OCI-LY3 (cell line): ENCODE measurements around the gene BRWD1.

Experiments
- H2AFZ ChIP-seq: fragments of 200-600, 300-600 bp; shearing (Covaris generic); 2 replicates; pipeline ENCODE4 v1.6.0; 2014; ENCODE audit warnings: antibody characterized with exemption, low read depth, low read length
- H3K27ac ChIP-seq: fragments of 200-600, 300-600 bp; sonication (generic); 2 replicates; pipeline ENCODE4 v1.5.1; 2014; ENCODE audit warnings: mild to moderate bottlenecking, low read length, moderate library complexity, mixed read lengths
- H3K27me3 ChIP-seq: fragments of 200-600, 300-600 bp; sonication (generic); 2 replicates; pipeline ENCODE4 v1.6.1; 2014; ENCODE audit warnings: low read depth, low read length, mixed read lengths
- H3K36me3 ChIP-seq: fragments of 200-600, 300-600 bp; sonication (generic); replicated peaks from 2 replicates; pipeline ENCODE3; 2014; ENCODE audit warnings: low read depth, low read length, mixed read lengths
- H3K4me1 ChIP-seq: fragments of 300-600, 200-600 bp; sonication (generic); 2 replicates; pipeline ENCODE4 v1.6.1; 2014; ENCODE audit warnings: low read length, mixed read lengths
- H3K4me2 ChIP-seq: fragments of 200-600, 300-600 bp; sonication (generic); 2 replicates; pipeline ENCODE4 v1.6.1; 2014; ENCODE audit warnings: low read length, mixed read lengths
- H3K4me3 ChIP-seq: fragments of 300-600, 200-600 bp; sonication (generic); 2 replicates; pipeline ENCODE4 v1.5.1; 2014; ENCODE audit warnings: antibody characterized with exemption, mild to moderate bottlenecking, low read length, moderate library complexity
- H3K79me2 ChIP-seq: fragments of 300-600, 200-600 bp; shearing (Covaris generic); 2 replicates; pipeline ENCODE4 v1.6.1; 2014; ENCODE audit warnings: mild to moderate bottlenecking, low read length, mixed read lengths
- H3K9ac ChIP-seq: fragments of 300-600, 200-600 bp; shearing (Covaris generic); 2 replicates; pipeline ENCODE4 v1.6.0; 2014; ENCODE audit warnings: mild to moderate bottlenecking, low read length, moderate library complexity
- H3K9me3 ChIP-seq: fragments of 200-600, 300-600 bp; shearing (Covaris generic); 2 replicates; pipeline ENCODE4 v1.6.1; 2014; ENCODE audit warnings: low read length, mixed read lengths; ENCODE audit not compliant: insufficient read depth
- H4K20me1 ChIP-seq: fragments of 200-600, 300-600 bp; sonication (generic); 2 replicates; pipeline ENCODE4 v1.6.1; 2016; ENCODE audit warnings: low read length, mixed read lengths; ENCODE audit not compliant: insufficient read depth
- CTCF ChIP-seq: fragments of 200-600, 300-600 bp; sonication (generic); IDR thresholded peaks from 2 replicates; pipeline ENCODE4 v1.5.1; 2014; ENCODE audit warnings: antibody characterized with exemption, low read length, low read depth
- EZH2phosphoT487 ChIP-seq: fragments of 200-600 bp; shearing (Covaris generic); IDR thresholded peaks from 2 replicates; pipeline ENCODE4 v1.6.1; 2018; ENCODE audit warnings: antibody characterized with exemption, mixed run types, low read depth

Gene BRWD1

GRCh38 chr21:39251326-39251725 lies 62.1 kb downstream of the BRWD1 start:
- peaks cover 23% of the 10 kb centered on the region for H3K36me3 ChIP-seq
- H4K20me1 ChIP-seq = no peaks in the 10 kb centered on the region
- H3K4me3 ChIP-seq = no peak overlapping the region
- H3K4me1 ChIP-seq = no peaks in the 10 kb centered on the region
- TF ChIP-seq CTCF (no peak), EZH2phosphoT487 (no peak)
- no peaks in the 10 kb centered on the region for H3K9me3 ChIP-seq
- H2AFZ ChIP-seq = no peak overlapping the region
- H3K27me3 ChIP-seq = no peaks in the 10 kb centered on the region
- no peak overlapping the region for H3K27ac ChIP-seq
- H3K4me2 ChIP-seq = no peak overlapping the region
- H3K79me2 ChIP-seq = no peaks in the 10 kb centered on the region
- H3K9ac ChIP-seq = no peak overlapping the region

GRCh38 chr21:39238275-39238674 lies 75.2 kb downstream of the BRWD1 start:
- TF ChIP-seq EZH2phosphoT487 (no peak), CTCF (no peak)
- Histone ChIP-seq H3K36me3 (peaks cover 31% of the 10 kb centered on the region), H3K79me2 (no peaks in the 10 kb centered on the region)

GRCh38 chr21:39232861-39233291 lies 80.6 kb downstream of the BRWD1 start:
- H3K9me3 ChIP-seq = no peaks in the 10 kb centered on the region
- H3K4me1 ChIP-seq = no peaks in the 10 kb centered on the region
- H3K27ac ChIP-seq = no peak overlapping the region
- H3K36me3 ChIP-seq = peaks cover 26% of the 10 kb centered on the region
- no peak for TF ChIP-seq CTCF
- no peak for TF ChIP-seq EZH2phosphoT487
- H3K4me2 ChIP-seq = no peak overlapping the region
- no peak overlapping the region for H3K9ac ChIP-seq
- no peaks in the 10 kb centered on the region for H3K79me2 ChIP-seq
- H3K27me3 ChIP-seq = no peaks in the 10 kb centered on the region
- H3K4me3 ChIP-seq = no peak overlapping the region
- H4K20me1 ChIP-seq = no peaks in the 10 kb centered on the region
- H2AFZ ChIP-seq = no peak overlapping the region

More at GRCh38 chr21:39238275-39238674, 75.2 kb downstream of the BRWD1 start:
- Histone ChIP-seq H2AFZ (no peak overlapping the region), H3K9me3 (no peaks in the 10 kb centered on the region), H3K27me3 (no peaks in the 10 kb centered on the region), H3K9ac (no peak overlapping the region), H4K20me1 (no peaks in the 10 kb centered on the region), H3K4me3 (no peak overlapping the region), H3K4me2 (no peak overlapping the region), H3K27ac (no peak overlapping the region), H3K4me1 (no peaks in the 10 kb centered on the region)

- no peaks in the 10 kb centered on the region for H3K9me3 ChIP-seq
- no peak overlapping the region for H3K4me2 ChIP-seq
- no peak overlapping the region for H3K4me3 ChIP-seq
- H2AFZ ChIP-seq = no peak overlapping the region
- H3K79me2 ChIP-seq = no peaks in the 10 kb centered on the region
- TF ChIP-seq EZH2phosphoT487 (no peak), CTCF (no peak)
- H3K27me3 ChIP-seq = no peaks in the 10 kb centered on the region
- H3K36me3 ChIP-seq = peaks cover 14% of the 10 kb centered on the region
- H3K9ac ChIP-seq = no peak overlapping the region
- H4K20me1 ChIP-seq = no peaks in the 10 kb centered on the region
- H3K27ac ChIP-seq = no peak overlapping the region
- no peaks in the 10 kb centered on the region for H3K4me1 ChIP-seq
Measured at GRCh38 chr21:39224930-39225329, 88.5 kb downstream of the BRWD1 start.
